ENCODE data around the gene PTCH1.

The PTCH1 gene

DNA sequence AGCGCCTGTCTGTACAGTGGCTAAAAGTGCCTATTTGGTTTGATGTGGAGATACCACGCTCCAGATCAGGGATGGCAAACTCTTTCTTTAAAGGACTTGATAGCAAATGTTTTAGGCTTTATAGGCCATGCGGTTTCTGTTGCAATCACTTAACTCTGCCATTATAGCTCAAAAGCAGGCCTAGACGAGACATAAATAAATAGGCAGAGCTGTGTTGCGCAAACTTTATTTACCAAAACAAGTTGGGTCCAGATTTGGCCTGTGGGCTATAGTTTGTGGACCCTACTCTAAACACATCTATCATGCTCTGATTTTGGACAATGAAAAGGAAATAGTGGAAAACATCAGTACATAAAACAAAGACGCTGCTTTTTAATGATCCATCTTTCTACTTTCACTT lies 79.2 kb downstream of the PTCH1 start:
- Histone ChIP-seq H3K23ac (ENCODE audit: low read length) (no peak overlapping the region), H3K4me3 (ENCODE audit: low read length) (no peak overlapping the region), H3K4me1 (ENCODE audit: control insufficient read depth, low read depth, low read length) (peaks cover 3% of the 10 kb centered on the region), H3K56ac (ENCODE audit: low read length) (no peak overlapping the region), H2BK120ac (ENCODE audit: low read depth, low read length) (no peak overlapping the region), H3K79me2 (ENCODE audit: control insufficient read depth, insufficient read depth, low read length) (no peaks in the 10 kb centered on the region), H3K18ac (ENCODE audit: low read length) (no peak overlapping the region), H3K4me2 (ENCODE audit: low read length) (no peak overlapping the region), H4K8ac (ENCODE audit: low read depth, low read length) (no peak overlapping the region), H4K5ac (ENCODE audit: low read length) (no peak overlapping the region), H2AK5ac (ENCODE audit: low read length) (no peak overlapping the region), H3K27me3 (ENCODE audit: insufficient read depth, low read length, poor library complexity) (no peaks in the 10 kb centered on the region), H3K27ac (ENCODE audit: low read depth, low read length) (no peak overlapping the region), H2BK5ac (ENCODE audit: low read length) (no peak overlapping the region), H3K79me1 (ENCODE audit: low read length) (no peaks in the 10 kb centered on the region), H3K36me3 (ENCODE audit: control insufficient read depth, insufficient read depth, low read length) (no peaks in the 10 kb centered on the region), H2BK15ac (replicated peaks; ENCODE audit: low read depth) (no peak overlapping the region), H3K4ac (ENCODE audit: low read depth, low read length) (no peak overlapping the region), H3K9ac (ENCODE audit: low read length) (no peak overlapping the region)
- no CpG with 5 or more reads among the region's 6 CpGs for WGBS (ENCODE audit: extremely low coverage, insufficient coverage, low lambda C conversion rate)
- no peak for DNase-seq

DNA sequence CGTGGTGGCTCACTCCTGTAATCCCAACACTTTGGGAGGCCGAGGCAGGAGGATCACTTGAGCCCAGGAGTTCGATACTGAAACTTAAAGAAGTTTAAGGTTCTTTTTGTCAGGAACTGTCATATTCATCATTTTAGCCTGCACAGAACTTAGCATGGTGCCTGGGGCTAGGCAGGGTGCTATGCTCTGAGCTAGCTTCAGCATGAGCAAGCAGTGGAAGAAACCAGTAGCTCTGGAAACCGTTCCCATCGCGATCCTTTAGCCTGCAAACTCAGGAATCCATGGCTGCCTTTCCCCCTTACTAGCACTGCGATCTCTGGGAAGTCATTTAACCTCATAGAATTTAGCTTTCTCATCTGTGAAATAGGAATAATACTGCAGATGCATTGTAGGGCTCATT lies 80.4 kb downstream of the PTCH1 start:
- H3K56ac ChIP-seq (ENCODE audit: low read length): no peak overlapping the region
- no peak overlapping the region for H3K4me2 ChIP-seq (ENCODE audit: low read length)
- H3K4ac ChIP-seq (ENCODE audit: low read depth, low read length): no peak overlapping the region
- H2BK15ac ChIP-seq (replicated peaks; ENCODE audit: low read depth): no peak overlapping the region
- no peak overlapping the region for H4K5ac ChIP-seq (ENCODE audit: low read length)
- no peaks in the 10 kb centered on the region for H3K79me1 ChIP-seq (ENCODE audit: low read length)
- peaks cover 3% of the 10 kb centered on the region for H3K4me1 ChIP-seq (ENCODE audit: control insufficient read depth, low read depth, low read length)
- H2AK5ac ChIP-seq (ENCODE audit: low read length): no peak overlapping the region
- no peaks in the 10 kb centered on the region for H3K79me2 ChIP-seq (ENCODE audit: control insufficient read depth, insufficient read depth, low read length)
- H3K27me3 ChIP-seq (ENCODE audit: insufficient read depth, low read length, poor library complexity): no peaks in the 10 kb centered on the region
- H3K36me3 ChIP-seq (ENCODE audit: control insufficient read depth, insufficient read depth, low read length): no peaks in the 10 kb centered on the region
- H3K4me3 ChIP-seq (ENCODE audit: low read length): no peak overlapping the region
- no CpG with 5 or more reads among the region's 7 CpGs for WGBS (ENCODE audit: extremely low coverage, insufficient coverage, low lambda C conversion rate)
- DNase-seq: no peak
- no peak overlapping the region for H3K9ac ChIP-seq (ENCODE audit: low read length)
- no peak overlapping the region for H2BK120ac ChIP-seq (ENCODE audit: low read depth, low read length)
- H2BK5ac ChIP-seq (ENCODE audit: low read length): no peak overlapping the region
- no peak overlapping the region for H4K8ac ChIP-seq (ENCODE audit: low read depth, low read length)
- no peak overlapping the region for H3K23ac ChIP-seq (ENCODE audit: low read length)
- no peak overlapping the region for H3K27ac ChIP-seq (ENCODE audit: low read depth, low read length)
- H3K18ac ChIP-seq (ENCODE audit: low read length): no peak overlapping the region

DNA sequence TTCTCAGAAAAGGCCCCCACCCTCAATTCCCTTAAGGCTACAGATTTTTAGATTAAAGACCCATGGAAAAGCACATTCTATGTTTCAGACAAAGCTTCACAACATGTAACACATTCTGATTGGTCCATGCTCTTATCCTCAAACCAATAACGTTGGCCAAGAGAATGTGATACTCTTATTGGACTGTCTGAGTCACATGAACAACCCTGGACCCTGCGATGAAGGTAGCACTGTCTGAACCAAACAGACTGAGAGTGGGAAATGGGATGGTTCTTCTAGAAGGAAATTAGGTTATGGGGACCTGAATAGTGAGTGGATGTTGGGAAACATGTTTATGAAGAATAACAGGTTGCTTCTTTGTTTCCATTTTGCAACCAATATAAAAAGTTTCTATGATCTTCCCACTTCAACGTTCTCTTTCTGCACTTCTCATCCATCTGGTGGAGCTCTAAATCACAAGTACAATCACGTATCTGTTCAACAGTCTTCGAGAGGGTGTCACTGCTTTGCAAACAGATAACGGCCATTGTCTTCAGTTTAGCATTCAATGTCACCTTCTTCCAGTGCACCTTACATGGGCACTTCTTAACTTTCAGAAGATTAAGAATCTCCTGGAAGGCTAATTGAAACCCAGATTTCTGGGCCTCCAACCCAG lies 81.6 kb downstream of the PTCH1 start:
- H2BK120ac ChIP-seq (ENCODE audit: low read depth, low read length): no peak overlapping the region
- H3K79me2 ChIP-seq (ENCODE audit: control insufficient read depth, insufficient read depth, low read length): no peaks in the 10 kb centered on the region
- peaks cover 3% of the 10 kb centered on the region for H3K4me1 ChIP-seq (ENCODE audit: control insufficient read depth, low read depth, low read length)
- no peak overlapping the region for H3K27ac ChIP-seq (ENCODE audit: low read depth, low read length)
- H4K5ac ChIP-seq (ENCODE audit: low read length): no peak overlapping the region
- no peak overlapping the region for H2BK15ac ChIP-seq (replicated peaks; ENCODE audit: low read depth)
- no peak overlapping the region for H3K9ac ChIP-seq (ENCODE audit: low read length)
- H3K23ac ChIP-seq (ENCODE audit: low read length): no peak overlapping the region
- H4K8ac ChIP-seq (ENCODE audit: low read depth, low read length): no peak overlapping the region
- no peak overlapping the region for H3K56ac ChIP-seq (ENCODE audit: low read length)
- H3K18ac ChIP-seq (ENCODE audit: low read length): no peak overlapping the region
- H3K4me2 ChIP-seq (ENCODE audit: low read length): no peak overlapping the region
- no peak overlapping the region for H3K4ac ChIP-seq (ENCODE audit: low read depth, low read length)
- no peaks in the 10 kb centered on the region for H3K27me3 ChIP-seq (ENCODE audit: insufficient read depth, low read length, poor library complexity)
- WGBS (ENCODE audit: extremely low coverage, insufficient coverage, low lambda C conversion rate): no CpG with 5 or more reads among the region's 6 CpGs
- DNase-seq: peak; percentile 38
- no peak overlapping the region for H3K4me3 ChIP-seq (ENCODE audit: low read length)
- H3K79me1 ChIP-seq (ENCODE audit: low read length): no peaks in the 10 kb centered on the region
- H3K36me3 ChIP-seq (ENCODE audit: control insufficient read depth, insufficient read depth, low read length): no peaks in the 10 kb centered on the region
- H2AK5ac ChIP-seq (ENCODE audit: low read length): no peak overlapping the region
- no peak overlapping the region for H2BK5ac ChIP-seq (ENCODE audit: low read length)

DNA sequence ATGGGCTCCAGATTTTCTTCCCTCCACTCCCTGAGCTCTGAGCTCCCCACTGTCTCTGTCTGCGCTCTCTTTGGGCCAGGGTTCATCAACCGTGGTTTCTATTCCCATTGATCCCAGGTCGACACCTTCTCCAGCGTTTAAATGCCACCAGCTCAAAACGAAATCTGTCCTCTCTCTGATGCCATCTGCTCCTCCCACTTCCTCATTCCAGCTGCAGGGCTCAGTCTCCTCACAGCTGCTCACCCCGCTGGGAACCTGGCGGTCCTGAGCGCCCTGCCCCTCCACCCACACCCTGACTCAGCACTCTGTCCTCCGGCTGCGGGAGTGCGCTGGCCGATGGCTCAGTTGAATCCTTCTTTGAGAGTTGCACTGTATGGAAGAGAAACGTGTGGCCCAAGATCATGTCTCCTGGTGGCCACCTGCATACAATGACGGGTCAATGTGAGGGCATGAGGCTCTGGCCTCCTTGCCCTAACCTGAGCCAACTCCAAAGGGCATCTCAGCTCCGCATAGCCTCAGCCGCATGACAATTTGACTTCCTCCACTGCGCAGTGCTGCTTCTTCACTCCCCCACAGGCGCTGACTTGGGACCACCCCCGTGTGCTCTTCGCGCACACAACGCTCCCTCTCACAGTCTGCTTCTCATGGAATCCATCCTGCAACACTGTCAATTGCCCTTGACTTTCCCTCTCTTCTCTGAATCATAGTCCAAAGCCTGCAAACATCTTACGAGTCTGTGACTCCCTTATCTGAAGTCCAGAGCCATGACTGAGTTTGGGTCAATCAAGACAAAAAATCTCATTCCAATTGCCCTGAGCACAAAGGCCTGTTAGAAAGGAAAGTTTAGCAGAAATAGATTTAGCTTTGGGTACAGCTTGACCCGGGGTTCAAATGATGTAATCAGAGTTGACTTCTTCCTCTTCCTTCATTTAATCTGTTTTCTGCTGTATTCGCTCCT lies 82.4 kb downstream of the PTCH1 start:
- H3K27ac ChIP-seq (ENCODE audit: low read depth, low read length): no peak overlapping the region
- peak overlapping the region; percentile 69 for H3K56ac ChIP-seq (ENCODE audit: low read length)
- peak overlapping the region; percentile 53 for H4K5ac ChIP-seq (ENCODE audit: low read length)
- peaks cover 3% of the 10 kb centered on the region for H3K4me1 ChIP-seq (ENCODE audit: control insufficient read depth, low read depth, low read length)
- H2AK5ac ChIP-seq (ENCODE audit: low read length): peak overlapping the region; percentile 12
- H3K79me1 ChIP-seq (ENCODE audit: low read length): no peaks in the 10 kb centered on the region
- H2BK15ac ChIP-seq (replicated peaks; ENCODE audit: low read depth): no peak overlapping the region
- H3K36me3 ChIP-seq (ENCODE audit: control insufficient read depth, insufficient read depth, low read length): no peaks in the 10 kb centered on the region
- no peaks in the 10 kb centered on the region for H3K27me3 ChIP-seq (ENCODE audit: insufficient read depth, low read length, poor library complexity)
- no CpG with 5 or more reads among the region's 25 CpGs for WGBS (ENCODE audit: extremely low coverage, insufficient coverage, low lambda C conversion rate)
- no peak overlapping the region for H3K4me2 ChIP-seq (ENCODE audit: low read length)
- no peak overlapping the region for H3K23ac ChIP-seq (ENCODE audit: low read length)
- no peaks in the 10 kb centered on the region for H3K79me2 ChIP-seq (ENCODE audit: control insufficient read depth, insufficient read depth, low read length)
- H3K18ac ChIP-seq (ENCODE audit: low read length): peak overlapping the region; percentile 5
- H4K8ac ChIP-seq (ENCODE audit: low read depth, low read length): no peak overlapping the region
- no peak overlapping the region for H3K4me3 ChIP-seq (ENCODE audit: low read length)
- H2BK5ac ChIP-seq (ENCODE audit: low read length): peak overlapping the region; percentile 79
- peak; percentile 88 for DNase-seq
- no peak overlapping the region for H2BK120ac ChIP-seq (ENCODE audit: low read depth, low read length)
- H3K9ac ChIP-seq (ENCODE audit: low read length): no peak overlapping the region
- peak overlapping the region; percentile 49 for H3K4ac ChIP-seq (ENCODE audit: low read depth, low read length)

DNA sequence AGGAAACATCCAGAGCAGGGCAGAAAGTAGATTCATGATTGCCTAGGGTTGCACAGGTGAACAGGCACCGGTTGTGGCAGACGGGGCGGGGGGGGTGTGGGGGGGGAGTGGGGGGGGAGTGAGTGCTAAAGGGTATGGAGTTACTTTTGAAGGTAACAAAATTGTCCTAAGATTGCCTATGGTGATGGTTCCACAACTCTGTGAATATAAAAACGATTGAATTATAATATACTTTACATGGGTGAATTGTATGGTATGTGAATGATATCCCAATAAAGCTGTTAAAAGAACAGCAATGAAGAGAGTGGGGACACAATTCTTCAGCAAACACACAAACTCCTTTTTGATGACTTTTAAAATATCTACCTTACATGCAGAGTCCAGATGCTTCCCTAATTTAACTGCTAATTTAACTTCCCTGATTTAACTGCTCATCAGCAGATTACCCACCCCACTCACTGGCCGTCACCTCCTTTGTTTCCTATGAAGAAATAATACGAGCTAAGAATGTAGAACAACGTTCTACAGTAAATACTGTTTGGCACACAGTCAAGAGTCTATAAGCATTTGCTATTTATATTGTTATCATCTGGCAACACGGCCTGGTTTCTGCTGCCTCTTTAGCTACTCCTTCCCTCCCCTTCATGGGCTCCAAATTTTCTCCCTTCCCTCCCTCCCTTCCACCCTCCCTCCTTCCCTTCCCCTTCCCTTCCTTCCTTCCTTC lies 83.5 kb downstream of the PTCH1 start:
- H3K18ac ChIP-seq (ENCODE audit: low read length): no peak overlapping the region
- H3K56ac ChIP-seq (ENCODE audit: low read length): no peak overlapping the region
- H3K4me3 ChIP-seq (ENCODE audit: low read length): no peak overlapping the region
- DNase-seq: no peak
- no peak overlapping the region for H2BK5ac ChIP-seq (ENCODE audit: low read length)
- no peak overlapping the region for H4K8ac ChIP-seq (ENCODE audit: low read depth, low read length)
- H3K36me3 ChIP-seq (ENCODE audit: control insufficient read depth, insufficient read depth, low read length): no peaks in the 10 kb centered on the region
- no peak overlapping the region for H2AK5ac ChIP-seq (ENCODE audit: low read length)
- no peaks in the 10 kb centered on the region for H3K79me1 ChIP-seq (ENCODE audit: low read length)
- no peak overlapping the region for H3K27ac ChIP-seq (ENCODE audit: low read depth, low read length)
- no peak overlapping the region for H2BK15ac ChIP-seq (replicated peaks; ENCODE audit: low read depth)
- peaks cover 3% of the 10 kb centered on the region for H3K4me1 ChIP-seq (ENCODE audit: control insufficient read depth, low read depth, low read length)
- no peak overlapping the region for H2BK120ac ChIP-seq (ENCODE audit: low read depth, low read length)
- no peak overlapping the region for H3K4ac ChIP-seq (ENCODE audit: low read depth, low read length)
- H3K4me2 ChIP-seq (ENCODE audit: low read length): no peak overlapping the region
- no peak overlapping the region for H4K5ac ChIP-seq (ENCODE audit: low read length)
- WGBS (ENCODE audit: extremely low coverage, insufficient coverage, low lambda C conversion rate): 100% methylated on average over 1 of the region's 8 CpGs
- H3K27me3 ChIP-seq (ENCODE audit: insufficient read depth, low read length, poor library complexity): no peaks in the 10 kb centered on the region
- H3K23ac ChIP-seq (ENCODE audit: low read length): no peak overlapping the region
- H3K9ac ChIP-seq (ENCODE audit: low read length): no peak overlapping the region
- H3K79me2 ChIP-seq (ENCODE audit: control insufficient read depth, insufficient read depth, low read length): no peaks in the 10 kb centered on the region

All from mesendoderm (in vitro differentiated cells).